ENCODE results near the gene VIPR2.

The VIPR2 gene

DNA sequence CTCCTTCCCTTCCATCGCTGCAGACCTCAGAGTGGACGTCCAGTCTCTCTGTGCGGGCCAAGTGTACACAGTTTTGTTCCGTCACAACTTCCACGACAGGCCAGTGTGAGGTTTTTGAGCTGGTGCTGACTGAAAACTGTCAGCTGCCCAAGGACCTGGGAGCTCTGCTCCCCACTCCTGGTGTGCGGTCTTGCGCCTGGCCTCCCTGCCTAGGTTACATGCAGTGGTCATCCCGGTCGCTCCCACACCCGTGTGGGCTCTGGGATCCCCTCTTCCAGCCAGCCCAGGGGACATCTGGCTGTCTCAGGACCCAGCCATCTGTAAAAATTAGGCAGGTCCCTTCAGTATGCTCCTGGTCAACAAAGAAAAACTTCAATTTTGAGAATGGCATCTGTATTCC lies 127.5 kb downstream of the VIPR2 start:
- H3K36me3 ChIP-seq, result no peaks in the 10 kb centered on the region
- peaks cover 4 to 54% (median 46%) of the 10 kb centered on the region in 4 donors for H3K4me1 ChIP-seq
- H3K4me3 ChIP-seq, result no peak overlapping the region
- no peaks in the 10 kb centered on the region for H3K27me3 ChIP-seq
- TF ChIP-seq, protein P1, sequence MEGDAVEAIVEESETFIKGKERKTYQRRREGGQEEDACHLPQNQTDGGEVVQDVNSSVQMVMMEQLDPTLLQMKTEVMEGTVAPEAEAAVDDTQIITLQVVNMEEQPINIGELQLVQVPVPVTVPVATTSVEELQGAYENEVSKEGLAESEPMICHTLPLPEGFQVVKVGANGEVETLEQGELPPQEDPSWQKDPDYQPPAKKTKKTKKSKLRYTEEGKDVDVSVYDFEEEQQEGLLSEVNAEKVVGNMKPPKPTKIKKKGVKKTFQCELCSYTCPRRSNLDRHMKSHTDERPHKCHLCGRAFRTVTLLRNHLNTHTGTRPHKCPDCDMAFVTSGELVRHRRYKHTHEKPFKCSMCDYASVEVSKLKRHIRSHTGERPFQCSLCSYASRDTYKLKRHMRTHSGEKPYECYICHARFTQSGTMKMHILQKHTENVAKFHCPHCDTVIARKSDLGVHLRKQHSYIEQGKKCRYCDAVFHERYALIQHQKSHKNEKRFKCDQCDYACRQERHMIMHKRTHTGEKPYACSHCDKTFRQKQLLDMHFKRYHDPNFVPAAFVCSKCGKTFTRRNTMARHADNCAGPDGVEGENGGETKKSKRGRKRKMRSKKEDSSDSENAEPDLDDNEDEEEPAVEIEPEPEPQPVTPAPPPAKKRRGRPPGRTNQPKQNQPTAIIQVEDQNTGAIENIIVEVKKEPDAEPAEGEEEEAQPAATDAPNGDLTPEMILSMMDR (IDR thresholded peaks at IDR 0.05), result no peak
- intact Hi-C loops (cut with DNase I; ENCODE audit: low total_unique reads), result no loop called here
- peak overlapping the region; percentile 87 to 91 for H3K27ac ChIP-seq
- no peaks in the 10 kb centered on the region for H3K9me3 ChIP-seq
- no peak for DNase-seq

DNA sequence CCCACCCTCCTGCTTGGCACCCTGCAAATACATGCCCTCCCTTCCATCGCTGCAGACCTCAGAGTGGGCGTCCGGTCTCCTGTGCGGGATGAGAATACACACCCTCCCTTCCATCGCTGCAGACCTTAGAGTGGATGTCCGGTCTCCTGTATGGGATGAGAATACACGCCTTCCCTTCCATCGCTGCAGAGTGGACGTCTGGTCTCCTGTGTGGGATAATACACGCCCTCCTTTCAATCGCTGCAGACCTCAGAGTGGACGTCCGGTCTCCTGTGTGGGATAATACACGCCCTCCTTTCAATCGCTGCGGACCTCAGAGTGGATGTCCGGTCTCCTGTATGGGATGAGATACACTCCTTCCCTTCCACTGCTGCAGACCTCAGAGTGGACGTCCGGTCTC lies 128.1 kb downstream of the VIPR2 start:
- Histone ChIP-seq H3K4me3 (no peak overlapping the region), H3K9me3 (no peaks in the 10 kb centered on the region), H3K27me3 (no peaks in the 10 kb centered on the region), H3K27ac (peak overlapping the region; percentile 87 to 91), H3K4me1 (peaks cover 4 to 60% (median 53%) of the 10 kb centered on the region in 4 donors), H3K36me3 (no peaks in the 10 kb centered on the region)
- DNase-seq, result no peak
- TF ChIP-seq, protein P1 (IDR thresholded peaks at IDR 0.05), result no peak
- intact Hi-C loops (cut with DNase I; ENCODE audit: low total_unique reads), result no loop called here

DNA sequence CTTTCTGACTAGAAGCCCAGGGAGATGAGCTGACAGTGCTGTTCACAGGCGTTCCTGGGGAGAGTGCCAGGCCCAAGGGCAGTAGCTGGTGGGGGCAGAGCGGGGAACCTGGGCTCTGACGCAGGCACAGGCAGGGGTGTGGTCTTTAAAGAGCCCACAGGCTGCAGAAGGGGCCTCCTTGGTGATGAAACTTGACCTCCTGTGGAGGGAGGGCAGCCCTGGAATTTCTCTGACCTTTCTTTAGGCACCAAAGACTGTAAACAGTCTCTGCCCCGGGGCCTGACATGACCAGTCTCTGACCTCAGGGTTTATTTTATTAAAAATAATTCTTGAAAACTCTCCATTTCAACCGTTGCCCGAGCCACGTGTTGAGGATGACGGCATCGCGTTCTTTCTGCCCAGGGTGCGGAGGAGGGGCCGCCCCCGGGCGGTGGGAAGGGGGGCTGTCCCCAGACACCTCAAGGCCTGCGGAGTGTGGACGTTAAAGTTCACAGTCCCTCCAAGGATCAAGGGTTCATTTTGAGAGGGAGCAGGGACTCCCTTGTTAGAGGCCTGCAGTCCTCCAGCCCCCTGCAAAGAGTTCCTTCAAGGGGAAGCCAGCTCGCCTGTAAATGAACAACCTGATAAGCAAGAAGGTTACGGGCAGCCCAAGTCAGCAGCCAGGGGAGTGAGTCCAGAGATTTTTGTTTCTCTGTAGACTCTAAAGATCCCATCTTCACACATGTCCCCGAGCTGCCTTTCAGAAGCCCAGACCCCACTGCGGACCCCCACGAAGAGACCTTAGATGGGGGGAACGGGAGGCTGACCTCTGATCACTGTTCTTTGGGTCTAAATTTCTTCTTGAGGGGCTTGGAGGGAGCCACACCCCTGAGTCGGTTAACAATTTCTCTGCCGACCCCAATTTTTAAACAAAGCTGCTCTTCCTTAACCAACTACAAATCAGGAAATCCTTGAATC lies 128.9 kb downstream of the VIPR2 start:
- Histone ChIP-seq H3K36me3 (no peaks in the 10 kb centered on the region), H3K4me3 (no peak overlapping the region), H3K4me1 (peaks cover 4 to 68% (median 61%) of the 10 kb centered on the region in 4 donors), H3K9me3 (no peaks in the 10 kb centered on the region), H3K27ac (peak overlapping the region; percentile 87 to 91), H3K27me3 (no peaks in the 10 kb centered on the region)
- TF ChIP-seq, protein P1 (IDR thresholded peaks at IDR 0.05), result no peak
- intact Hi-C loops (cut with DNase I; ENCODE audit: low total_unique reads), result no loop called here
- peak; percentile 77 to 97 for DNase-seq

DNA sequence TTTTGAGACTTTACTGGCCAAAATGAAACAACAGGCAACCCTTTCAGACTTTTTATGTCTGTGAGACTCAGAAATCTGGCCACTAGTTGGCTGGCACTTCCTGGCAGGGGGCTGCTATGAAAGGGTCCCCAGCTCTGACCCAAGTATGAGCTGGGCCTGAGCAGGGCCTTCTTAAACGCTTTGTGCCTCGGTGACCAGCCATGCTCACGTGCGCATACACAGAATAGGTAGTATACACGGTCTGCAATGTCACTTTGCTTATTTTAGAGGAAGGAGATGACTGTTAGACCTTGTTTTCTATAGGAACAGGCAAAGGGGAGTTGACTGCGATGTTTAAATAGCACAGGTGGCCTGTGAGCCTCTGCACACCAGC lies 129.6 kb downstream of the VIPR2 start:
- H3K4me1 ChIP-seq, result peaks cover 4 to 75% (median 63%) of the 10 kb centered on the region in 4 donors
- no peak for DNase-seq

DNA sequence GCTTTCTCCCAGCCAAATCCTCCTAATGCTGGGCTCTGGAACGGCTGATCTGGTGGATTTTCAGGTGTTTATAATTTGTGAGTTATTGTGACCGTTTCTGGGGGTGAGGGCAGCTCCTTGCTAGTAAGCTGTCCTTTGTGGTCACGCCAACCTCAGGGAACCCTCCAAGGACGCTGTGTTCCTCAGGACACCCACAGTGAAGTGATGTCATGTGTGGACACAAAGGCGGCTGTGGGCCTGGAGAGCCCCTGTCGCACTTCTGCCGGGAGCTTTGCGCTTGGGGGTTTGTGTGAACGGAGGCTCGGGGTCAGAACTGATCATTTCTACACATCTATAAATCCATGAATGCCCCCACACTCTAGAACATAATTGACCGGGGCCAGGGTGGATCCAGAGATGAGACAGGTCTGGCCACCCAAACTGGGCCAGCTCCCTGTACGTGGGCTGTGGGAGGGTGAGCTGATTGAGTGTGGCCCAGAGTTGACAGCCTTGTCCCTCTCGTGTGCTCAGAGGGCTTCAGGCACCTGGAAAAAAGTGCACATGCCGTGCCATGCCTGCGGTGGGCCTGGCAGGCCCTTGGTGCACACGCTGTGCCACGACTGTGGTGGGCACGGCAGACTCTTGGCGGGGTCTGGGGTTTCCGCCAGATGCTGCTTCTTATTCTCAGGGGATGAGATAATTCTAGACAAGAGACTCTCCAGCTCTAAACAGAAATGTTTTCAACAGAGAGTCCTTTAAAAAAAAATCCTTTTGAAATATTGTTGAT lies 130.2 kb downstream of the VIPR2 start:
- peaks cover 4 to 72% (median 62%) of the 10 kb centered on the region in 4 donors for H3K4me1 ChIP-seq
- H3K27ac ChIP-seq, result peak overlapping the region; percentile 87 to 91
- H3K9me3 ChIP-seq, result no peaks in the 10 kb centered on the region
- DNase-seq, result no peak
- intact Hi-C loops (cut with DNase I; ENCODE audit: low total_unique reads), result no loop called here
- no peak overlapping the region for H3K4me3 ChIP-seq
- H3K36me3 ChIP-seq, result no peaks in the 10 kb centered on the region
- H3K27me3 ChIP-seq, result no peaks in the 10 kb centered on the region
- TF ChIP-seq, protein P1 (IDR thresholded peaks at IDR 0.05), result no peak

More for the DNA sequence above, 129.6 kb downstream of the VIPR2 start:
- no peaks in the 10 kb centered on the region for H3K27me3 ChIP-seq
- H3K9me3 ChIP-seq, result no peaks in the 10 kb centered on the region
- intact Hi-C loops (cut with DNase I; ENCODE audit: low total_unique reads), result no loop called here
- TF ChIP-seq, protein P1 (IDR thresholded peaks at IDR 0.05), result no peak
- H3K27ac ChIP-seq, result peak overlapping the region; percentile 87 to 91
- H3K36me3 ChIP-seq, result no peaks in the 10 kb centered on the region
- H3K4me3 ChIP-seq, result no peak overlapping the region

All from tibial artery (tissue), 4 donors.